Dedifferentiated amniotic fluid mesenchymal stem cell (primary cell): ENCODE data around the gene CNBD2.
"Not testable (repeated sequence)": the region's sequence is repeated elsewhere in the genome, so short reads cannot be mapped to it uniquely, and the experiment has no call there.

ENCODE experiments used
- DNase-seq: peaks from one replicate; pipeline ENCODE4 v3.0.0-alpha.2; 2016; ENCODE audit errors: extremely low spot score

The CNBD2 gene

DNA sequence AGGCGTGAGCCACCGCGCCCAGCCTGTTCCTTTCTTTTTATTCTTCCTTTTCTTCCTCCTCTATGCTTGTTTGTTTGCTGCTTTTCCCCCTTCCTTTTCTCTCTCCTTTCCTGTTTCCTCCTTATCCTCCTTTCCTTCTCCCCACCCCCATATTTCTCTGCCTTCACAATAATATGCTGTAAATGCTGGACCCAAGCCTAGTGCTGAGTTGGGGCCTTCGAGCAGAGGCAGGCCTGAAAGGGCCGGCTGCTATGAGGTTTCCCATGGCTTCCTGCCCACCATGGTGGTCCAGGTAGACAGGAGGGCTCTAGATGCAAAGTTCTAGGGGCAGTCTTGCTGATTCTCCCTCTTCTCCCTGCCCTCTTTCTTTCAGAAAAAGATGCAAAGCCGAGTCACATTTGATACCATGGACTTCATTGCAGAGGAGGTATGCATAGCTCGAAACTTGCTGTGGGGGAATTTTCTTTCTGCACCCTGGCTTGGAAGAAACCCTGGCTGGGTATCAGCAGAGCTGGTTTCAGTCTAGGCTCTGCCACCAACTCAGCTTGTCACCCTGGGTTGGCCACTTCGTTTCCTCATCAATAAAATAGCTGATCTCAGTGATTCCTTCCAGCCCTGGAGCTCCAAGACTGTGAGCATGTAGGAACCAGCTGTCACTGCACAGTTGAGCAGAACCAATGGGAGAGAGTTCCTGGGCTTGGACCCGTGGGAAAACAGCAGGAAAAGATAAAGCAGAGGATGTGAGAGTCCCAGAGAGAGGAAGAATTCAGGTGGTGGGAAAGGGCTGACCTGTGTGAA is 7.4 kb downstream of the CNBD2 start:
- no peak for DNase-seq

DNA sequence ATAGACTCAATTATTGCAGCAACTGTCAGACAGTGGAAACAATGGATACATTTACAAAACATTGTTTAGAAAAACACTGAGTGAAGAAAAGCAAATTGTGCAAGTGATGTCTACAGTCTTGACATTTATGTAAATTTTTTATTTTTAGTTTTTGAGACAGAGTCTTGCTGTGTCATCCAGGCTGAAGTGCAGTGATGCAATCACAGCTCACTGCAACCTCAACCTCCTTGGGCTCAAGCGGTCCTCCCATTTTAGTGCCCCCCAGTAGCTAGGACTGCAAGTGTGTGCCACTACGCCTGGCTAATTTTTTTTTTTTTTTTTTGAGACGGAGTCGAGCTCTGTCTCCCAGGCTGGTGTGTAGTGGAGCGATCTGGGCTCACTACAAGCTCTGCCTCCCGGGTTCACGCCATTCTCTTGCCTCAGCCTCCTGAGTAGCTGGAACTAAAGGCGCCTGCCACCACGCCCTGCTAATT is 9.7 kb downstream of the CNBD2 start:
- no peak for DNase-seq

DNA sequence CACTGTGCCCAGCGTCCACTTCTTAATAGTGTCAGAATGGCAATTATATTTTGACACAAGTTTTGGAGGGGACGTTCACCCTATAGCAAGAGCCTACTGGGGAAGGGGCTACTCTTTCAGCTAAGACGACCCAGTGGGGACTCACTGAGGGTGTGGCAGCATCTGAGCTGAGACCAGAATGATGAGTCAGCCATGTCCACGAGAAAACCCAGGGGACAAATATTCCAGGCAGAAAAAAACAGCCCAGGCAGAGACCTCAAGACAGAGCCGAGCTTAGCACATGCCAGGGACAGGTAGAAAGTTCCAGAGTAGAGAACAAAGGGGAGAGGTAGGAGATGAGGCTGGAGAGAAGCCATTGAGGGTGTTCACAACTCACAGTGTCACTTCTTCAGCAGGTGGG is 11.2 kb downstream of the CNBD2 start:
- no peak for DNase-seq

DNA sequence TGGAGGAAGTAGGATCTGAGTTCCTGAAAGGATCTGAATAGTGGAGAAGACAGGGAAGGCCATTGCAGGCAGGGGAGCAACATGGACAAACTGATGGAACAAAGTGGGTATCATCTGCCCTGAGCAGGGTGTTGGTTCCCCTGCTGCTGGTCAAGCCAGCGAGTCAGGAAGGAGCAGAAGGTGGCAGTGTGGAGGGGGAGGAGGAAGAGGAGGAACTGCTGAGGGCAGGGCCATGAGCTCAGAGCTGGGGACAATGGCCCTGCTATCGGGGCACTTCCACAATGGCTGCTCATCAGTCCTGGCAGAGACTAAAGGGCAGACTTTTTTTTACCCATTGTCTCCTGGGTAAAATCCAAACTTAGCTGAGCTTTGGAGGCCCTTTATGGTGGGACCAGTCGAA is 13.6 kb downstream of the CNBD2 start:
- DNase-seq = no peak

DNA sequence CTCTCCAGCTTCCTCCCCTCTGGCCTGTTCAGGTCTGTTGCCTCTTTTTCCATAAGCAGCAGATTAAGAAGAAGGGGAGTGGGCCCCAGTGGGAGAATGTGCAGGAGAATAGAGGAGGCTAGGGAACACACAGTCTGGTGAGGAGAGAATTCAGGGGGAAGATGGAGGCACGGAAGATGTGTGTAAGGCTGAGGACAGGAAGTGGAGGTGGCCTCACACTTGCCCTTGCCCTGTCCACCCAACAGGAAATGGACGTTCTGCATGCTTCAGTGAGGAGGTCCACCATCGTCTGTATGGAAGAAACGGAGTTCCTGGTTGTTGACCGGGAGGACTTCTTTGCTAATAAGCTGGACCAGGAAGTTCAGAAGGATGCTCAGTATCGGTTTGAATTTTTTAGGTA is 16.0 kb downstream of the CNBD2 start:
- no peak for DNase-seq

DNA sequence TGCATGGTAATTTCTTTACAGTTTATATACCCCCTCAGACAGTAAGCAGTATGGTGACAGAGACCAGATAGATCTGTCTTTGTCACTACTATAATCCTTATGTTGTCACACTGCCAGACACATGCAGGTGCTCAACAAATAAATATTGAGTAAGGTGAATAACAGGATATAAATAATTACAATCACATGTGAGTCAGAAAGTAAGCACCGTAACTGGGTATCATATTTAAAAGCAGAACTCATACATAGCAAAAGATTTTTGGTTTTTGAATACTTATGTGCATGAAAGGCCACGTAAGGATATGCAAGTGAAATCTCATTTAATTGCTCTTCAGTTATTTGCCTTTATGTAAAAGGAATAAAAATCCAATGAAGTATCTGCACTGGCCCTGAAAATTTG is 17.4 kb downstream of the CNBD2 start:
- no peak for DNase-seq

DNA sequence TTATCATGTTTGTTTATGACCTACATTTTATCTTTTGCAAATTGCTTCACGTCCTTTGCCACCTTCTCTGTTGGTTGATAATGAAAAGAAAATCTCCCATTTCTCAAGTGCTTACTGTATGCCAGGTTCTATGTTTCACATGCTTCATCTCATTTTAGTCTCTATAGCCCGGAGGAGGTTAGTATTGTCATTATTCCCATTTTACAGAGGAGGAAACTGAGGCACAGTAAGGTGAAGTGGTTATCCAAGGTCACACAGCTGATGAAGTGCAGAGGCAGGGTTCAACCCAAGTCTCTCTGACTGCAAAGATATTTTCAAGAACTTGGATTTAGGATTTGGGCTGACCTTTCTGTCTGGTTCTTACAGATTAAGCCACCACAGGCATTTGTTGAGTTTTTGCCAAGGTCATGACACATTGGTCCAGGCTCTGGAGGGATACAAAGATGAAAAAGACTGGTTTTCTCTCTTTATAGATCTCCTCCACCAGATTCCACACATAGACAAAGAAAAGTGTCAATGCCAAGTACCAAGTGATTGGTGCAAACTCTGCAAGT is 20.6 kb downstream of the CNBD2 start:
- DNase-seq = no peak

DNA sequence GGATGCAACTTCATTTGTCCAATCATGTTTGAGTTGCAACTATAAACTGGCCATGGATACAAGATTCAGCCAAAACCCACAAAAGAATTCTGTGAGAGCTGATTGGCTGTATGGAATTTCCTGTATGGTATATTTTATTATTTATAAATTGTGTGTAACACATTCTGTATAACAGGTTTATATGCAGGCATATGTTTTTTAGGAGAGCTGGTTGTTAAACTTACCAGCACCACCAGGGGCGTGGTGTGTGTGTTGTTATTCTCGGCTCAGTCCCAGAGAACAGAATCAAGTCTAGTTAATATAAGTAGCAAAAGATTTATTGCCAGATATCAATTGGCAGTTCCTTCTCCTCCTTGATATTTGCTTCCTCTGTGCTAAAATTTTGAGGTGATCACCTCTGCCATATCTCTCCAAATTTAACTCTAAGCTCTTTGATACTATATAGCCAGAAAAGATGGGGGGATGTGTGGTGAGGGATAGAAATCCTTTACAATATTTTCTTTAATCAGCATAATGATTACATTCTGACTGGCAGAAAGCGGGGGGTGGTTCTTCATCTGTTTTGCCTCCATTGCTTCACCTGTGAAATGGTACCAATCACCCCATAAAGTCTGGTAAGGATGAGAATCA is 22.9 kb downstream of the CNBD2 start:
- DNase-seq = peak; percentile 35

DNA sequence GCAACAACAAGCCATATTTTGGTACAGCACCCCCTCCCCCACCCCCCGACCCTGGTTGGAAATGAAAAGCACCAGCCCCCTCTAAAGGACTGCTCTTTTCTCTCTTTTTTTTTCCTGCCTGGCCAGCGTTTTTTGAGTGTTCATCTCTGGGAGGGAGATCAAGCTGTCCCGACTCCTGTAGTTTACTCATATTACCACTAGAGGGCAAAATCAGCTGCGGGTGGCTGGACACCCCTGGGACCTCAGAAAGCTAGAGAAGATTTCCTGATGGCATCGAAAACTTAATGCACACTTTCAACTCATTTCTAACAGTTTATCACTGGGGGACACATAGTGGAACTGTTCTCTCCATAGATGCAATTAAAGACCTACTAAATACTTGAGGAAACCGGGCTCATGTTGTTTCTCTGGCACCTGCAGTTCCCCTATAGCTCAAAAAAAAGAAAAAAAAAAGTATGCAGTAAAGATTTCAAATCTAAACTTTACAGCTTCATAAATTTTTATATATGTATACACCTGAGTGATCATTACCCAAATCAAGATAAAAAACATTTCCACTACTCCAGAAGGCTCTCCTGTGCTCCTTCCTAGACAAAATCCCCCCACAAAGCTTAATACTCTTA is 24.4 kb downstream of the CNBD2 start:
- DNase-seq = peak; percentile 72

DNA sequence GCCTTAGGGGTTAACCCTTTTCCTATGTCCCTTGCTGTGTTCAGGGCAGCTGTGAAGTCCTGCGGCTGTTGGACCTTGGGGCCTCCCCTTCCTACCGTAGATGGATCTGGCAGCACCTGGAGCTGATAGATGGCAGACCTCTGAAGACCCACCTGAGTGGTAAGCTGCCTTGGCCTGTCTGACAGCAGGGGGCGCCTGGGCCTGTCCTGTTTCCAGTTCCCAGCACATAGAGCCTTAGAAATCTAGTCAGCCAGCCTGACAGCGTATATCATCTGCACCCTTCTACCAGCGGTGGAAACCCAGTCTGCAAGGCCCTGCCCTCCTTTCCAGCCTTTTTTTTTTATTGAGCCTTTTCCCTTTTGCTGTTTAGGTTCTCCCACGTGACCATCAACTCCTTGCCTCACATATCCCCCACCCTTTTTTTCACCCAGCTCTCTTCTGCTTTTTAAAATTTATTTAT is 26.6 kb downstream of the CNBD2 start:
- peak; percentile 84 for DNase-seq

DNA sequence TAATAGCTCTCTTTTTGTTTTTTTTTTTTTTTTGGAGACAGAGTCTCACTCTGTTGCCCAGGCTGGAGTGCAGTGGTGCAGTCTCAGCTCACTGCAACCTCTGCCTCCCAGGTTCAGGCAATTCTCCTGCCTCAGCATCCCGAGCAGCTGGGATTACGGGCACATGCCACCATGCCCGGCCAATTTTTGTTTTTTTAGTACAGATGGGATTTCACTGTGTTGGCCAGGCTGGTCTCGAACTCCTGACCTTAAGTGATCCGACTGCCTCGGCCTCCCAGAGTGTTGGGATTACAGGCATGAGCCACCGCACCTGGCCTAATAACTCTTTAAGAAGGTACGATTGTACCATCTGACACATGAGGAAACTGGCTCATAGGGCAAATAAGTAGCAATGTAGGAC is 28.1 kb downstream of the CNBD2 start:
- not testable (repeated sequence) for DNase-seq

DNA sequence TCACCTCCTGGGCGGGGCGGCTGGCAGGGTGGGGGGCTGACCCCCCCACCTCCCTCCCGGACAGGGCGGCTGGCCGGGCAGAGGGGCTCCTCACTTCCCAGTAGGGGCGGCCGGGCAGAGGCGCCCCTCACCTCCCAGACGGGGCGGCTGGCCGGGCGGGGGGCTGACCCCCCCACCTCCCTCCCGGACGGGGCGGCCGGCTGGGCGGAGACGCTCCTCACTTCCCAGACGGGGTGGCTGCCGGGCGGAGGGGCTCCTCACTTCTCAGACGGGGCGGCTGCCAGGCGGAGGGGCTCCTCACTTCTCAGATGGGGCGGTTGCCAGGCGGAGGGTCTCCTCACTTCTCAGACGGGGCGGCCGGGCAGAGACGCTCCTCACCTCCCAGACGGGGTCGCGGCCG is 32.9 kb downstream of the CNBD2 start:
- DNase-seq = not testable (repeated sequence)

DNA sequence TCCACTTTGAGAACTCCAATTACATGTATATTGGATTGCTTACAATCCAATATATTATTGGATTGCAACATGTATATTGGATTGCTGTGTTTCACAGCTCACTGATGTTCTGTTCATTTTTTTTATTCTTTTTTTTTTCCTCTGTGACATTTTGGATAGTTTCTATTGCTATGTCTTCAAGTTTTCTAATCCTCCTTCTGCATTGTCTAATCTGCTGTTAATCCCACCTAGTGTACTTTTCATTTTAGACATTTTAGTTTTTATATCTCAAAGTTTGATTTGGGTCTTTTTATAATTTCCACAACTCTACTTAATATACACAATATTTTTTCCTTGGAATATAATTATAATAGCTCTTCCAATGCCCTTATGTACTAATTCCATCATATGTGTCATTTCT is 34.5 kb downstream of the CNBD2 start:
- no peak for DNase-seq

DNA sequence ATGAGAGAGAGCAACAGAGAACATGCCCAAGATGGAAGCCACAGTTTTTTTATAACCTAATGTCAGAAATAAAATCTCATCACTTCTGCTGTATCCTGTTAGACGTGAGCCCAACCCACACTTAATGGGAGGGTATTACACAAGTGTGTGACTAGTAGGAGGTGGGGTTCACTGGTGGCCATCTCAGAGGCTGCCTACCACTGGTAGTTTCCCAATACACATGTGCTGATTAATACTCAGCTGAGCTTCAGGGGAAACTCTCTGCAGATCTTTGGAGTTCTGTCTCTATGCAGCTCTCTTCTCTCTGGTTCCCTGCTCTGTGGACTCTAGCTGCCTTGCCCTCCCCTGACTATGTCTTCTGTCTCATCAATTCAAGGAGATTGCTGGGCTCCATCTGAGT is 35.7 kb downstream of the CNBD2 start:
- DNase-seq = no peak

DNA sequence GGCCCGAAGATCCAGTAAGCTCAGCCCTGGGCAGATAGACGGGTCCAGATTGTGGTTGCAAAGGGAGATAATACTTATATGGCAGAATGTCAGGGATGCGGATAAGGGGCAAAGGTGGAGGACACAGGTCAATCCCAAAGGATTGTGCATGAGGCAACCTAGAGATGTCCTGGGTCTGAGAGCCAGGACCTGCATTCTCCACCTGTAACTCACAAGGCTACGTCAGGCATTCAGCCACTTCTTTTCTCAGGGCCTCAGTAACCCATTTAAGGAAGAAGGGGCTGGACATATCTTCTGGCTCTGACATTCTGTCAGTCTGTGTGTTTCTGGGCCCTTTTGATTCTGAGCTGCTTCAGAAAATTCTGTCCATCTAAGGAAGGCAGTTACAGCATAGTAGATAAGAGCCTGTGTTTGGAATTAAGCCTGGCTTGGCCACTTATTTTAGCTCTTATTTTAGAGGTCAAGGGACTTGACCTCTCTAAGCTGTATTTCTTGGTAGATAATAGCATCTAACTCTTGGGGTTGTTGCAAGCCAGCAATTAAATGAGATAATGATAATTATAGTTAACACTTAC is 40.2 kb downstream of the CNBD2 start:
- peak; percentile 9 for DNase-seq

DNA sequence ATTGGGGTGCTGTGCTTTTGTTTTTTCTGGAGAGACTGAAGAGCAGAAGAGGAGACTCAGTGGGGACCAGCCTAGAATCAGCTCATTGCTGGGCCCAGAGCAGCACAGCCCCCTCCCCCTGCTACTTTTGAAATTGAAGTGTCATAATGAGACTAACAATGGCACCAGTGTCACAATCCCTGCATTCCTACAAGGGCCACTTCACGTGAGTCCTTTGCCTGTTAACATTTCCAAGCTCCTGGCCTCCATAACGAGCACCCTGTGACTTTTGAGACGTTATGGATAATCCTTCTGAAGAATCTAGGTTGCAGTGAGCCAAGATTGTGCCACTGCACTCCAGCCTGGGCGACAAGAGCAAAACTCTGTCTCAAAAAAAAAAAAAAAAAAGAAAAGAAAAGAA is 41.7 kb downstream of the CNBD2 start:
- DNase-seq = no peak

DNA sequence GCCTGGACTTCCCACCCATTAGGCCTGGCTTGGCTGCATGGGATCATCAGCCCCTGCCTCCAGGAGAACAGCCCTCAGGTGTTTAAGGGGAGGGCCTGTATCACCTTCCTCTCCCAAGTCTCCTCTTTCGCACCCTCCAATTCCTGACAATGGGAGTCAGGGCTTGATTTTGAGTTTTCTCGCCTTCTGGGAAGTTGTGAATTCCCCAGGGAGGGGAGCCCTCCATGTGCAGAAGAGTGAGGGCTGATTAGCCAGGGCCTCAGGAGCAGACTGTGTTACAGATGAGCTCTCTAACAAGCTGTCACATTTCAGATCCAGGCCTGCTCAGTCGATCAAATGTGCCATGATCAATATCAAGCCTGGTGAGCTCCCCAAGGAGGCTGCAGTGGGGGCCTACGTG is 42.4 kb downstream of the CNBD2 start:
- DNase-seq = no peak

DNA sequence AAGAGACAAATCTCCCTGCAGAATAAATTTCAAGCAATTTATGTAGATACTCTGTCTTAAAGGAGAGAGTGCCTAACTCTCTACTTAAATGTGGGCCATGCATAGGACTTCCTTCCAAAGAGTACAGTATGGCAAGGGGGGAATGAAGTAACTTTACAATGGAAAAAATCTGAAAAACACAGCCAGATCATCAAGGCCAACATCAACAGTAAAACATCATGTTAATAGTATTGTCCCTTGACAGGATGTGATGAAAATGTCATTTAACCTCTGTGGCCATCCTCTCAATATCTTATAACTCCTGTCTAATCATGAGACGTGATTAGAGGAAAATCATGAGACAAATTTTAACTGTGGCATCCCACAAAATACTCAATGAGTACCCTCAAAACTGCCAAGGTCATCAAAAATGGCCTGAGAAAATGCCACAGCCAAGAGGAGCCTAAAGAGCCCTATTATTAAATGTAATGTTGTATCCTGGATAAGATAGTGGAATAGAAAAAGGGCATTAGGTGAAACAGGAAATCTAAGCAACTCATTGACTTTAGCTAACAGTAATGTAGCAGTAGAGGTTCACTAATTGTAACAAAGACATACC is 47.5 kb downstream of the CNBD2 start:
- no peak for DNase-seq

DNA sequence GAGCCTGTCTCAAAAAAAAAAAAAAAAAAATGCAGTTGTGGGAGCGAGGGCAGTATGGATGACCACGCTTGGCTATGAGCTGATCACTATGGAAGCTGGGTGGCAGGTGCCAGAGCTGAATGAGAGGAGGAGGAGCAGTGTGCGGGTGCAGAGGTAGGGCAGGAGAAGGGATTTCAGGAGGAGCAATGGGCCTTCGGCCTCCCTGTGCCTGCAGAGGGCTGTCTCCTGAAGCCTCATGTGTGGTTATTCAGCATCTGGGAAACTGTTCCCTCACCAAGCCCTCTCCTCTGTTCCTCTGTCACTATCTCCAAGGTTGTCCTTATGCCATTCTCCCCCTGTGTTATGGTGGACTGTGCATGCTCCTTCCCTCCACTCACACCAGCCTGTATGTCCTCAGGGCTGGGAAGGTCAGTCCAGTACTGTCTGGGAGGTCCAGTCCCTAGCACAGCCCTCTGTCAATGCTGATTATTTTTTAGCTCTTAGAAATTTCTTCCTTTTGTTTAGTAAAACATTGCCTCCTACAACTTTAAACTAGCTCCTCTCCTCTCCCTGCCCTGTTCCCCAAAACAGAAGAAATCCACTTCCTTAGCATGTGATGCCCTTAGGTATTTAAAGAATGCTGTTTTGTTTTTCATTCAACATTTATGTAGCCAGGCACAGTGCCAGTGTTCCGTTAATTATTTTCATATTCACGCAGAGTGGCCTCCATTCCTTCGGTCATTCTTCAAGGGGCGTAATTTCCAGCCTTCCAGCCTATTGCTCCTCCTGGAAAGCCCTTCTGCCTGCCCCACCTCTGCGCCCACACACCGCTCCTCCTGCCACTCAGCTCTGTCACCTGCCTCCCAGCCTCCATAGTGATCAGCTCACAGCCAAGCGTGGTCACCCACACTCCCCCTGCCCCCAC is 48.9 kb downstream of the CNBD2 start:
- peak; percentile 82 for DNase-seq

DNA sequence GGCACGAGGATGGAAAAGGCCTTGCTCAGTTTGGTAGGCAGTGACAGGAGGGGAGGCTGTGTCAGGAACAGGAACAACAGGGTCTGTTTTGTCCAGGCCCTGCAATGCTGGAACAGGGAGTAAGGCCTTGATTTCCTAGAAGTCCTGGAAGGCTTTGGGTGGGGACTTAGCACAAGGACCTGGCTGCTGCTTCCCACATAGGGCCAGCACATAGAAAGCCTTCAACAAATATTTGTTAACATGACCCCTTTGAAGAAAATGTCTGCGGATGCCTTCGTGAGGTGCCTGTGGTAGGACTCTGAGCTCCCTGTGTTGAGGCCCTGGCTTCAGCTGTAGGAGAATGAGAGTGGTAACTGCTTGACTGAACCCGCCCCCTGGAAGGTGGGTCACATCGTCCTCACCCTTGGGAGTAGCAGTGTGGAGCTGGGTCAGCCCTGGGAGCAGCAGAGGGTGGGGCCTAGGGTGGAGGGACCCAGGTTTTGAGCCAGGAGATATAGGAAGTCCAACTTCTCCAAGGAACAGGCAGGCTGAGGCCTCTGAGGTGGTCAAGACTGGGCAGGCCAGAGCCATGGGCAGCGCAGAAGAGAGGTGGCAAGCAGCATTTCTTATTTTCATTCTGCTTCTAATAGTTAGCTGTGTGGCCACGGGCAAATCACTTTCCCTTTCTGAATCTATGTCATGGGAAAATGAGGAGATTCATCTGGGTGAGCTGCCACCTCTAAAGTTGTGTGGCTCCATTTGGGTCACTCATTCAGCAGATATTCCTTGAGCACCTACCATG is 50.0 kb downstream of the CNBD2 start:
- DNase-seq = no peak
